GM12891 (cell line): ENCODE measurements around the gene RTF2.

Source experiments
- PAX5 ChIP-seq: IDR thresholded peaks from 2 replicates; pipeline ENCODE4 v1.6.1; 2011; ENCODE audit warnings: low read length, moderate library complexity, mild to moderate bottlenecking; ENCODE audit not compliant: insufficient read depth, severe bottlenecking
- POLR2A ChIP-seq: IDR thresholded peaks from 2 replicates; pipeline ENCODE4 v1.6.1; 2011; ENCODE audit warnings: low read depth, low read length, control low read depth
- POLR2AphosphoS5 ChIP-seq: IDR thresholded peaks from 2 replicates; pipeline ENCODE4 v1.6.1; 2011; ENCODE audit warnings: low read depth, low read length, control low read depth
- SPI1 ChIP-seq: IDR thresholded peaks from 2 replicates; pipeline ENCODE4 v1.6.1; 2011; ENCODE audit warnings: low read depth, low read length, control low read depth
- TAF1 ChIP-seq: IDR thresholded peaks from 2 replicates; pipeline ENCODE4 v1.6.1; 2011; ENCODE audit warnings: low read depth, low read length, control low read depth

GRCh38 chr20:56454754-56455153 lies 13.7 kb upstream of the RTF2 start:
- TF ChIP-seq POLR2A (peak; percentile 49; the same call in 1 of the 2 replicates), TAF1 (peak; percentile 68; the same call in 1 of the 2 replicates), POLR2AphosphoS5 (peak; percentile 62), PAX5 (no peak), SPI1 (peak; percentile 96)
